SK-N-SH treated with all-trans-retinoic acid at 6 μM for 48 hours (cell line): ENCODE results near the gene ATP5F1D.

ENCODE experiments used
- ATAC-seq: fragments of 200-7000 bp; cut with Tn5 transposase; 3 replicates; pipeline ENCODE4 v1.9.1; 2020; ENCODE audit warnings: mild to moderate bottlenecking, moderate library complexity
- ARNTL ChIP-seq: fragments of 450-650 bp; formaldehyde crosslinking; IDR thresholded peaks from 2 replicates; pipeline ENCODE4 v1.5.0; 2020; ENCODE audit warnings: low read depth, mild to moderate bottlenecking, moderate library complexity, borderline replicate concordance
- BACH2 ChIP-seq: fragments of 250-450 bp; sonication (Bioruptor Pico); IDR thresholded peaks from 2 replicates; pipeline ENCODE4 v1.9.0; 2021; ENCODE audit warnings: mild to moderate bottlenecking, borderline replicate concordance
- CSDC2 ChIP-seq: fragments of 250-450 bp; sonication (Bioruptor Pico); IDR thresholded peaks from 2 replicates; pipeline ENCODE4 v1.5.0; 2020; ENCODE audit warnings: mild to moderate bottlenecking, moderate library complexity
- ESRRG ChIP-seq: fragments of 250-450 bp; sonication (Bioruptor Pico); IDR thresholded peaks from 2 replicates; pipeline ENCODE4 v1.6.1; 2021; ENCODE audit warnings: mild to moderate bottlenecking
- GLIS3 ChIP-seq: fragments of 250-450 bp; sonication (Bioruptor Pico); IDR thresholded peaks from 2 replicates; pipeline ENCODE4 v1.5.0; 2020; ENCODE audit warnings: mild to moderate bottlenecking, moderate library complexity
- ISL1 ChIP-seq: fragments of 250-450 bp; sonication (Bioruptor Pico); IDR thresholded peaks from 2 replicates; pipeline ENCODE4 v2.1.2; 2022; ENCODE audit warnings: mild to moderate bottlenecking, moderate library complexity
- OSR1 ChIP-seq: fragments of 250-450 bp; sonication (Bioruptor Pico); IDR thresholded peaks from 2 replicates; pipeline ENCODE4 v1.8.0; 2022; ENCODE audit warnings: moderate library complexity, mild to moderate bottlenecking, inconsistent platforms
- PPARA ChIP-seq: fragments of 250-450 bp; sonication (Bioruptor Pico); IDR thresholded peaks from 2 replicates; pipeline ENCODE4 v1.5.0; 2020; ENCODE audit warnings: mild to moderate bottlenecking, borderline replicate concordance
- RARB ChIP-seq: fragments of 250-450 bp; sonication (Bioruptor Pico); IDR thresholded peaks from 2 replicates; pipeline ENCODE4 v1.8.0; 2021; ENCODE audit warnings: mild to moderate bottlenecking, moderate library complexity
- SNAI2 ChIP-seq: fragments of 250-450 bp; sonication (Bioruptor Pico); IDR thresholded peaks from 2 replicates; pipeline ENCODE4 v1.5.0; 2020; ENCODE audit warnings: mild to moderate bottlenecking, moderate library complexity
- TCF4 ChIP-seq: fragments of 250-450 bp; sonication (Bioruptor Pico); IDR thresholded peaks from 2 replicates; pipeline ENCODE4 v1.8.0; 2021; ENCODE audit warnings: mild to moderate bottlenecking, moderate library complexity, borderline replicate concordance
- TOX ChIP-seq: fragments of 250-450 bp; sonication (Bioruptor Pico); IDR thresholded peaks from 2 replicates; pipeline ENCODE4 v1.8.0; 2021; ENCODE audit warnings: mild to moderate bottlenecking, moderate library complexity, borderline replicate concordance
- TSHZ2 ChIP-seq: fragments of 250-450 bp; sonication (Bioruptor Pico); IDR thresholded peaks from 2 replicates; pipeline ENCODE4 v1.5.0; 2020; ENCODE audit warnings: mild to moderate bottlenecking, moderate library complexity
- ZC3H10 ChIP-seq: fragments of 250-450 bp; sonication (Bioruptor Pico); IDR thresholded peaks from 2 replicates; pipeline ENCODE4 v1.5.1; 2021; ENCODE audit warnings: mild to moderate bottlenecking, moderate library complexity
- ZFP3 ChIP-seq: fragments of 250-450 bp; sonication (Bioruptor Pico); IDR thresholded peaks from 2 replicates; pipeline ENCODE4 v1.5.0; 2020; ENCODE audit warnings: mild to moderate bottlenecking, moderate library complexity
- ZFP30 ChIP-seq: fragments of 450-650 bp; formaldehyde crosslinking; IDR thresholded peaks from 2 replicates; pipeline ENCODE4 v1.5.0; 2022; ENCODE audit warnings: mild to moderate bottlenecking, moderate library complexity
- ZNF565 ChIP-seq: fragments of 450-650 bp; formaldehyde crosslinking; conservative IDR thresholded peaks from 2 replicates; pipeline ENCODE4 v1.5.0; 2020; ENCODE audit warnings: low read depth, mild to moderate bottlenecking, moderate library complexity
- ZNF70 ChIP-seq: fragments of 450-650 bp; formaldehyde crosslinking; IDR thresholded peaks from 2 replicates; pipeline ENCODE4 v1.5.0; 2020; ENCODE audit warnings: mild to moderate bottlenecking, moderate library complexity
- ZNF8 ChIP-seq: fragments of 450-650 bp; formaldehyde crosslinking; IDR thresholded peaks from 2 replicates; pipeline ENCODE4 v1.5.0; 2020; ENCODE audit warnings: mild to moderate bottlenecking, moderate library complexity
- TF ChIP-seq, protein P1 (sequence below): fragments of 250-450 bp; sonication (Bioruptor Pico); IDR thresholded peaks from 2 replicates; pipeline ENCODE4 v1.8.0; 2021; ENCODE audit warnings: low read depth, mild to moderate bottlenecking, moderate library complexity, borderline replicate concordance
- TF ChIP-seq, protein P2 (sequence below): fragments of 250-450 bp; sonication (Bioruptor Pico); IDR thresholded peaks from 2 replicates; pipeline ENCODE4 v1.5.1; 2020; ENCODE audit warnings: low read depth, mild to moderate bottlenecking, moderate library complexity
- TF ChIP-seq, protein P3 (sequence below): fragments of 250-450 bp; sonication (Bioruptor Pico); IDR thresholded peaks from 2 replicates; pipeline ENCODE4 v1.5.1; 2021; ENCODE audit warnings: mild to moderate bottlenecking, moderate library complexity
- TF ChIP-seq, protein P4 (sequence below): fragments of 250-450 bp; sonication (Bioruptor Pico); IDR thresholded peaks from 2 replicates; pipeline ENCODE4 v1.8.0; 2020; ENCODE audit warnings: mild to moderate bottlenecking, moderate library complexity, borderline replicate concordance

ATP5F1D gene

GRCh38 chr19:1259206-1259875, 17.8 kb downstream of the ATP5F1D start:
- peak; percentile 16 for ATAC-seq
- TF ChIP-seq CSDC2 (CRISPR knock-in tag): no peak
- no peak for TF ChIP-seq BACH2 (CRISPR knock-in tag)
- no peak for TF ChIP-seq PPARA (CRISPR knock-in tag)
- peak; percentile 94 for TF ChIP-seq GLIS3
- no peak for TF ChIP-seq TCF4 (CRISPR knock-in tag)
- TF ChIP-seq TOX: peak; percentile 36; the same call in 1 of the 2 replicates
- no peak for TF ChIP-seq ISL1 (CRISPR knock-in tag)
- TF ChIP-seq ARNTL (CRISPR knock-in tag): no peak
- TF ChIP-seq ESRRG (CRISPR knock-in tag): peak; percentile 78; the same call in 1 of the 2 replicates
- TF ChIP-seq ZNF70: 0 out of 2 replicates have a peak, but pooled peaks have one; percentile 42
- peak; percentile 58; the same call in 1 of the 2 replicates for TF ChIP-seq ZNF565 (CRISPR knock-in tag)
- TF ChIP-seq, protein P1, sequence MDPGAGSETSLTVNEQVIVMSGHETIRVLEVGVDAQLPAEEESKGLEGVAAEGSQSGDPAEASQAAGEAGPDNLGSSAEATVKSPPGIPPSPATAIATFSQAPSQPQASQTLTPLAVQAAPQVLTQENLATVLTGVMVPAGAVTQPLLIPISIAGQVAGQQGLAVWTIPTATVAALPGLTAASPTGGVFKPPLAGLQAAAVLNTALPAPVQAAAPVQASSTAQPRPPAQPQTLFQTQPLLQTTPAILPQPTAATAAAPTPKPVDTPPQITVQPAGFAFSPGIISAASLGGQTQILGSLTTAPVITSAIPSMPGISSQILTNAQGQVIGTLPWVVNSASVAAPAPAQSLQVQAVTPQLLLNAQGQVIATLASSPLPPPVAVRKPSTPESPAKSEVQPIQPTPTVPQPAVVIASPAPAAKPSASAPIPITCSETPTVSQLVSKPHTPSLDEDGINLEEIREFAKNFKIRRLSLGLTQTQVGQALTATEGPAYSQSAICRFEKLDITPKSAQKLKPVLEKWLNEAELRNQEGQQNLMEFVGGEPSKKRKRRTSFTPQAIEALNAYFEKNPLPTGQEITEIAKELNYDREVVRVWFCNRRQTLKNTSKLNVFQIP (CRISPR knock-in tag): no peak
- no peak for TF ChIP-seq OSR1 (CRISPR knock-in tag)
- TF ChIP-seq, protein P2, sequence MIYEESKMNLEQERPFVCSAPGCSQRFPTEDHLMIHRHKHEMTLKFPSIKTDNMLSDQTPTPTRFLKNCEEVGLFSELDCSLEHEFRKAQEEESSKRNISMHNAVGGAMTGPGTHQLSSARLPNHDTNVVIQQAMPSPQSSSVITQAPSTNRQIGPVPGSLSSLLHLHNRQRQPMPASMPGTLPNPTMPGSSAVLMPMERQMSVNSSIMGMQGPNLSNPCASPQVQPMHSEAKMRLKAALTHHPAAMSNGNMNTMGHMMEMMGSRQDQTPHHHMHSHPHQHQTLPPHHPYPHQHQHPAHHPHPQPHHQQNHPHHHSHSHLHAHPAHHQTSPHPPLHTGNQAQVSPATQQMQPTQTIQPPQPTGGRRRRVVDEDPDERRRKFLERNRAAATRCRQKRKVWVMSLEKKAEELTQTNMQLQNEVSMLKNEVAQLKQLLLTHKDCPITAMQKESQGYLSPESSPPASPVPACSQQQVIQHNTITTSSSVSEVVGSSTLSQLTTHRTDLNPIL (CRISPR knock-in tag): peak; percentile 63
- TF ChIP-seq TSHZ2: no peak
- 0 out of 2 replicates have a peak, but pooled peaks have one; percentile 37 for TF ChIP-seq ZFP3 (CRISPR knock-in tag)
- TF ChIP-seq, protein P3, sequence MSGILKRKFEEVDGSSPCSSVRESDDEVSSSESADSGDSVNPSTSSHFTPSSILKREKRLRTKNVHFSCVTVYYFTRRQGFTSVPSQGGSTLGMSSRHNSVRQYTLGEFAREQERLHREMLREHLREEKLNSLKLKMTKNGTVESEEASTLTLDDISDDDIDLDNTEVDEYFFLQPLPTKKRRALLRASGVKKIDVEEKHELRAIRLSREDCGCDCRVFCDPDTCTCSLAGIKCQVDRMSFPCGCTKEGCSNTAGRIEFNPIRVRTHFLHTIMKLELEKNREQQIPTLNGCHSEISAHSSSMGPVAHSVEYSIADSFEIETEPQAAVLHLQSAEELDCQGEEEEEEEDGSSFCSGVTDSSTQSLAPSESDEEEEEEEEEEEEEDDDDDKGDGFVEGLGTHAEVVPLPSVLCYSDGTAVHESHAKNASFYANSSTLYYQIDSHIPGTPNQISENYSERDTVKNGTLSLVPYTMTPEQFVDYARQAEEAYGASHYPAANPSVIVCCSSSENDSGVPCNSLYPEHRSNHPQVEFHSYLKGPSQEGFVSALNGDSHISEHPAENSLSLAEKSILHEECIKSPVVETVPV: 0 out of 2 replicates have a peak, but pooled peaks have one; percentile 59
- TF ChIP-seq ZFP30 (CRISPR knock-in tag): peak; percentile 19; the same call in 1 of the 2 replicates
- TF ChIP-seq RARB (CRISPR knock-in tag): peak; percentile 95
- TF ChIP-seq, protein P4, sequence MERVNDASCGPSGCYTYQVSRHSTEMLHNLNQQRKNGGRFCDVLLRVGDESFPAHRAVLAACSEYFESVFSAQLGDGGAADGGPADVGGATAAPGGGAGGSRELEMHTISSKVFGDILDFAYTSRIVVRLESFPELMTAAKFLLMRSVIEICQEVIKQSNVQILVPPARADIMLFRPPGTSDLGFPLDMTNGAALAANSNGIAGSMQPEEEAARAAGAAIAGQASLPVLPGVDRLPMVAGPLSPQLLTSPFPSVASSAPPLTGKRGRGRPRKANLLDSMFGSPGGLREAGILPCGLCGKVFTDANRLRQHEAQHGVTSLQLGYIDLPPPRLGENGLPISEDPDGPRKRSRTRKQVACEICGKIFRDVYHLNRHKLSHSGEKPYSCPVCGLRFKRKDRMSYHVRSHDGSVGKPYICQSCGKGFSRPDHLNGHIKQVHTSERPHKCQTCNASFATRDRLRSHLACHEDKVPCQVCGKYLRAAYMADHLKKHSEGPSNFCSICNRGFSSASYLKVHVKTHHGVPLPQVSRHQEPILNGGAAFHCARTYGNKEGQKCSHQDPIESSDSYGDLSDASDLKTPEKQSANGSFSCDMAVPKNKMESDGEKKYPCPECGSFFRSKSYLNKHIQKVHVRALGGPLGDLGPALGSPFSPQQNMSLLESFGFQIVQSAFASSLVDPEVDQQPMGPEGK: peak; percentile 76
- peak; percentile 62; the same call in 1 of the 2 replicates for TF ChIP-seq ZC3H10 (CRISPR knock-in tag)
- TF ChIP-seq ZNF8 (CRISPR knock-in tag): peak; percentile 35; the same call in 1 of the 2 replicates
- TF ChIP-seq SNAI2: no peak
